Measurements from ENCODE around the gene COQ10A.

DNA sequence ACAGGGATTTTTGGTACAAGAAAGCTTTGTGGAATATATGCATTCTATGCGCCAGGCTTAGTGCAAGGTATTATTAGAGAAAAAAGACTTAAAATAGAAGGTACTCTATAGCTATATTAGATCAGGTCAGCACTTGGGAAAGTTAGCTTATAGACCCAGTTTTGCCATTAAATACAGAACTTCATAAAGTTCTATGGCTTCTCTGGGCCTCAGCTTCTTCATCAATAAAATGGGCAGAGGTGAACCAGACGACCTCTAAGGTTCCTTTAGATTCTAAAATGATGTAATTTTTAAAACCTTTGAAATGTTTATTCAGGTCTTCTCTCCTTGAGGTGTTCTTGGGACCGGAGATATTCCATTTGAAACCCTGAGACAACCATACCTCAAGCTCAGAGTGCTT, 42.0 kb downstream of the COQ10A start:
- no peak for TF ChIP-seq POLR2A (IDR thresholded peaks at IDR 0.05)
- TF ChIP-seq, protein P1, sequence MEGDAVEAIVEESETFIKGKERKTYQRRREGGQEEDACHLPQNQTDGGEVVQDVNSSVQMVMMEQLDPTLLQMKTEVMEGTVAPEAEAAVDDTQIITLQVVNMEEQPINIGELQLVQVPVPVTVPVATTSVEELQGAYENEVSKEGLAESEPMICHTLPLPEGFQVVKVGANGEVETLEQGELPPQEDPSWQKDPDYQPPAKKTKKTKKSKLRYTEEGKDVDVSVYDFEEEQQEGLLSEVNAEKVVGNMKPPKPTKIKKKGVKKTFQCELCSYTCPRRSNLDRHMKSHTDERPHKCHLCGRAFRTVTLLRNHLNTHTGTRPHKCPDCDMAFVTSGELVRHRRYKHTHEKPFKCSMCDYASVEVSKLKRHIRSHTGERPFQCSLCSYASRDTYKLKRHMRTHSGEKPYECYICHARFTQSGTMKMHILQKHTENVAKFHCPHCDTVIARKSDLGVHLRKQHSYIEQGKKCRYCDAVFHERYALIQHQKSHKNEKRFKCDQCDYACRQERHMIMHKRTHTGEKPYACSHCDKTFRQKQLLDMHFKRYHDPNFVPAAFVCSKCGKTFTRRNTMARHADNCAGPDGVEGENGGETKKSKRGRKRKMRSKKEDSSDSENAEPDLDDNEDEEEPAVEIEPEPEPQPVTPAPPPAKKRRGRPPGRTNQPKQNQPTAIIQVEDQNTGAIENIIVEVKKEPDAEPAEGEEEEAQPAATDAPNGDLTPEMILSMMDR (IDR thresholded peaks at IDR 0.05): no peak

Data from lower leg skin (tissue), 3 donors.